ENCODE results near the gene WDFY3.

DNA sequence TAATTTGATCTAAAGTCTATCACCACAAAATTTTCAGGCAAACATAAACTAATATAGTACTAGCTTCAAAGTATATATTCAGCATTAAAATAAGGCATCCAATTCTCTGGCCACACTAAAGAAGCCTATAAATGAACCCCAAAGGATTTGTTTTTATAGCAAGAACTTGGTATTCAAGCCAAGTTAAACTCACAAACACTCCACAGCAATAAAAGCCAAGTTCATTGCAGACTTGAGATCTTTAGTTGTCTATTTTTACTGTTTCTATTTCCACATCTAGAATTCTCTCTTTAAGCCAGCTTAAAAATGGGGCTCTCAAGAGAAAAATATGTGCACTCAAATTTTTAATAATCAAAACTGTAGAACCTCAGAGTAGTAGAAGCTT, 51.1 kb downstream of the WDFY3 start:
- no peak for TF ChIP-seq CTCF (IDR thresholded peaks at IDR 0.05)
- no peak for TF ChIP-seq POLR2A (IDR thresholded peaks at IDR 0.05)
- no peak for TF ChIP-seq EP300 (IDR thresholded peaks at IDR 0.05)

Data from stomach (tissue), 4 donors.